HG02571 (cell line): Measurements from ENCODE around the gene ZNF564.
"Not testable (repeated sequence)": the region's sequence is repeated elsewhere in the genome, so short reads cannot be mapped to it uniquely, and the experiment has no call there.

Experiments used
- ATAC-seq: cut with Tn5 transposase; IDR thresholded peaks from one replicate; pipeline ENCODE4 v1.9.1; 2021; ENCODE audit warnings: mild to moderate bottlenecking, moderate library complexity; ENCODE audit not compliant: unreplicated experiment

Gene ZNF564

DNA sequence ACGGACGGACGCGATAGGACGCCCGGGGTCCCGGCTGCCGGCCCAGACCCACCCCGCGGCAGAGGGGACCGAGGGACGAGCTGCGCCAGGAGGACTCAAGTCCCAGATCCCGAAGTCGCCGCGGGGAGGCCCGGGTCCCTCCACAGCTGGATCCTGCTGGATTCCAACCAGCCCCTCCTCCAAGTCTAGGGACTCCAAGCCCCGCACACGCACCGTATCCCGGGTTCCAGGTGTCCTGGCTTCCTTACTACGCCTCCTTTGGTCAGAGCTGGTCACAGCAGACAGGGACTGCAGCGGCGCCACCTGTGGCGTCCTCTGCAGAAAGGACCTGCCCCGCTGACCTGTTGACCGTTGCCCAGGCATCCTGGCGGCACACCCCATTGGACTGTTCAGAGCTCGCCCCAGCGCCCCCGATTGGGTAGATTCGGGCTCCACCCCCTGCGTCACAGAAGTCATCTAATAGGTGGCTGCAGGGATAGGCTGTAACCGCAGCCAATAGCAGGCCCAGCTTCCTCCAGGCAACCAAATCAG lies 37.7 kb downstream of the ZNF564 start:
- ATAC-seq = no peak

DNA sequence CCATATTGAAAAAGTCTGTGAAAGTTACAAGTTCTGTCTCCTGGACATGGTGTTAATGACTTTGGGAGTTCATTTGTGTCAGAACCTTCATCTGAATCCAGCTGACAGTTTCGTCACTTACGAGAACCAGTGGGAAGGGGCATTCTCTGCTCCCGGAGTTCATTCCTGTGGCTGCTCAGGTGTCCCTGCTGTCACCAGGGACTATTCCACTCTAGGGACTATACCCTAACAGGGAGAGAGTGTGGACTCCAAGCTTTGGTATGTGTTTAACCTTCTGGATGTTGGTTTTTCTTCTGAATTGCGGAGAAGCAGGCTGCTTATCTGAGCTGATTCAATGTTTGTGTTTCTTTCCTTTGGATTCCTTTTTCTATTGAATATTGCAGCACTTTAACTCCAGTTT lies 54.2 kb downstream of the ZNF564 start:
- no peak for ATAC-seq

DNA sequence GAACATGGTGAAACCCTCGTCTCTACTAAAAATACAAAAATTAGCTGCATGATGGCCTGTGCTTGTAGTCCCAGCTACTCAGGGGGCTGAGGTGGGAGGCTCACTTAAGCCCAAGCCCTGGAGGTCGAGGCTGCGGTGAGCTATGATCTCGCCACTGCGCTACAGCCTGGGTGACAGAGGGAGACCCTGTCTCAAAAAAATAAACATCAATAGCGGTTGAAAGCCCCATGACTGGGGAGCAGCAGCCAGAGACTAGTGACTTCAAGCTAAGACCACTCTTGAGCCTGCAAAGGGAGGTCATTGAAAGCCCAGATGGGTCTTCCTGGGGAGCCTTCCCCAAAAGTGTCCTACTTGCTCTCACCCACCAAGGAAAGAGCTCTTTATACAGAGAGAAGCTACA lies 54.8 kb downstream of the ZNF564 start:
- ATAC-seq = no peak

DNA sequence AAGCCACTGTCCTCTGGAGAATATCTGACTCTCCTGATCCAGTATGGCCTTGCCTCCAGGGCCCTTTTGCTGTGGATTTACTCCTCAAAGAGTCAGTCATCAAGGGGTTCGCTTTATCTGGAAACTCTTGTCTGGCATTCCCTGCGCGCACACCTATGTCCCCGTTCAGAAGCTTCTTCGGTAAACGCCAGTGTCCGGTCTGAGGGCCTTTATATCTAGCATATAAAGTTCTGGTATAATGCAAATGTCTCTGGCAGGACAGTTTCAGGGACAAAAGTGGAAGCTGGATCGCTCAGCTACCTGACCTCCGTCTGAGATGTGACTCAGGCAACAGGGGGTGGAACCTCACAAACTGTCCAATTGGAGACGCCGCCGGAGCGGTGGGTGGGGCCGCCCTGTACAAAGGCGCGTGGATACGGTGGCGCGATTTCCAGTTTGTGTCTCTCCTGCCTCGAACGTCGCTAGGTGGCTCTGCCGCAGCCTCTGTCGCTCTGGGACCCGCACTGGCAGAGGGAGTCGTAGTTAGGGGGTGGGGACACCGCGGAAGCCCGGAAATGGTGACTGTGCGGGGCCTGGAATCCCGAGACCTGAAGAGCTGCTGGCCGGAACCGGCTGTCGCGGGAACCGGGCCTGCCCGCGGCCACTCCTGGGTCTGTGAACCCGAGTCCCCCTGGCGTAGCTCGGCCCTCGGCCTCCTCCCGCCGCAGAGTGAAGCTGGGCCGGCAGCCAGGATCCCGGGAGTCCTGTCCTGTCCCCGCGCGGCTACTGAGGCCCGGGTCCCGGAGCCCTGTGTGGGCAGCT lies 56.1 kb downstream of the ZNF564 start:
- peak; percentile 82 for ATAC-seq

DNA sequence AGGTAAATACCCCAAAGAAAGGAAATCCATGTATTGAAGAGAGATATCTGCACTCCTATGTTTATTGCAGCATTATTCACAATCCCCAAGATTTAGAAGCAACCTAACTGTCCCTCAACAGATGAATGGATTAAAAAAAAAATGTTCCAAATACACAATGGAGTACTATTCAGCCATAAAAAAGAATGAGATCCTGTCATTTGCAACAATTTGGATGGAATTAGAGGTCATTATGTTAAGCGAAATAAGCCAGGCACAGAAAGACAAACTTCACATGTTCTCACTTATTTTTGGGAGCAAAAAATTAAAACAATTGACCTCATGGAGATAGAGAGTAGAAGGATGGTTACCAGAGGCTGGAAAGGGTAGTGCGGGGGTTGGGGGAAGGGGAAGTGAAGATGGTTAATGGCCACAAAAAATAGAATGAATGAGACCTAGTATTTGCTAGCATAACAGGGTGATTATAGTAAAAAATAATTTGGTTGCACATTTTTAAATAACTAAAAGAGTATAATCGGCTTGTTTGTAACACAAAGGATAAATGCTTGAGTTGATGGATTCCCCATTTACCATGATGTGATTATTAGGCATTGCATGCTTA lies 56.9 kb downstream of the ZNF564 start:
- no peak for ATAC-seq

DNA sequence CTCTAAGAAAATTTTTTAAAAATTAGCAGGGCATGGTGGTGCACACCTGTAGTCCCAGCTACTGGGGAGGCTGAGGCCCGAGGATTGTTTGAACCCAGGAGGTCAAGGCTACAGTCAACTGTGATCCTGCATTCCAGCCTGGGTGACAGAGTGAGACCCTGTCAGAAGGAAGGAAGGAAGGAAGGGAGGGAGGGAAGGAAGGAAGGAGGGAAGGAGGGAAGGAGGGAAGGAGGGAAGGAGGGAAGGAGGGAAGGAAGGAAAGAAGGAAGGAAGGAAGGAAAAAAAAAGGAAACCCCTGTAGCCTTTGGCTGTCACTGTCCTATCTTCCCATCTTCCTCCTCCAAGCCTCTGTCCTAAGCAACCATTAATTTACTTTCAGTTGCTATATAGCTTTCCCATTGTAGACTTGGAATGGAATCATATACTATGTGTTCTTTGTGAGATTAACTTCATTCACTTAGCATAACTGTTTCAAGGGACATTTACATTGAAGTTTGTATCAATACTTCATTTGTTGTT lies 65.0 kb downstream of the ZNF564 start:
- ATAC-seq = not testable (repeated sequence)

DNA sequence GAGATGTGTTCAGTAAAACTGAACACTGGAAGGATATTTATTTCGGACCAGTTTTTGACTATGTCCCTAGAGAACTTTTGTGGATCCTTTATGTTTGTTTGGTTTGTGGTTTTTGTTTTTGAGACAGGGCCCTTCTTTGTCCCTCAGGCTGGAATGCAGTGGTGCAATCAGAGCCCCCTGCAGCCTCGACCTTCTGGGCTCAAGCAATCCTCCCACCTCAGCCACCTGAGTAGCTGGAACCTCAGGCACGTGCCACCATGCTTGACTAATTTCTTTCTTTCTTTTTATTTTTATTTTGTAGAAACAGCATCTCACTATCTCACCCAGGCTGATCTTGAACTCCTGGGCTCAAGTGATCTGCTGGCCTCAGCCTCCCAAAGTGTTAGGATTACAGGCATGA lies 65.7 kb downstream of the ZNF564 start:
- no peak for ATAC-seq

DNA sequence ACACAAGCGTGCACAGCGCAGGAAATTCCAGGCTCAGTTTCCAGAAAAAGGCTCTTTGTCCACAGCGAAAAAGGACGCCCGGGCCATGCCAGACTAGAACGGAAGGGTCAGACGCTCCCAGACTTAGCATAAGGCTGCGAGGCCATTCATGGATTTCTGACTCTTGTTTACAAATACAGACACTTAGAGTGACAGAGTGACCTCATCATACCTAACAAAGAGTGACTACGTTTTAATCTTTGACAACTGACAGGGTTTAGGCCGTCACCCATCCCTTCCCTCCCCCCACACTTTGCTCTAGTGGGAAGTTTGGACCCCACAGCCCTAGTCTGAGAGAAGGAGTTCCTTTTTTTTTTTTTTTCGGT lies 66.2 kb downstream of the ZNF564 start:
- ATAC-seq = peak; percentile 11

DNA sequence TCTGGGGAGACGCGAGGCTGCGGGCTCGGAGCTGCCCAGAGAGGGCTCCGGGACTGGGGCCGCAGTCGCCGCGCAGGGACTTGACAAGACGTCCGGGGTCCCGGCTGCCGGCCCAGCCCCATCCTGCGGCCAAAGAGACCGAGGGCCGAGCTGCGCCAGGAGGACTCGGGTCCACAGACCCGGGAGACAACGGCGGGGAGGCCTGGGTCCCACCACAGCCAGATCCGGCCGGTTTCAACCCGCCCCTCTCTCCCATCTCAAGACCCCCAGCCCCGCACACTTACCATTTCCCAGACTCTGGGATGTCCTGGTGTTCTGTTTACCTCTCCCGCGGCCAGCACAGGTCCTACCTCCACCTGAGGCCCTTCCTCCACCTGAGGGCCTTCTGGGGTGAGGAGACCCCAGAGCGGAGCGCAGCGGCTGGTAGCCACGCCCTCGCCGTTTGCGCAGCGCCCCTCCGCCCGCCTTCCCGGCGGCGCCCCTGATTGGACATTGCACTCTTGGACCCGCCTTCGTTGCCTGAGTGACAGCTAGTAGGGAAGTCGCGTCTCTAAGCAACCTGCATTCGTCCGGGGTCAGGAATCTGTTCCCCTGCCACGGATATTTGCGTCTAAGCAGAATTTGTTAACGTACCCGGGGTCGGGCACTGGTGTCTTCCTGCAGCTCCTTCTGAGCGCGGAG lies 66.8 kb downstream of the ZNF564 start, which contains the start of gene ZNF709:
ZNF709 (minus strand) TSS at position 446 of the 681 bp plus-strand sequence; CDS start at position 287, 159 bp downstream.
- peak; percentile 82 for ATAC-seq

DNA sequence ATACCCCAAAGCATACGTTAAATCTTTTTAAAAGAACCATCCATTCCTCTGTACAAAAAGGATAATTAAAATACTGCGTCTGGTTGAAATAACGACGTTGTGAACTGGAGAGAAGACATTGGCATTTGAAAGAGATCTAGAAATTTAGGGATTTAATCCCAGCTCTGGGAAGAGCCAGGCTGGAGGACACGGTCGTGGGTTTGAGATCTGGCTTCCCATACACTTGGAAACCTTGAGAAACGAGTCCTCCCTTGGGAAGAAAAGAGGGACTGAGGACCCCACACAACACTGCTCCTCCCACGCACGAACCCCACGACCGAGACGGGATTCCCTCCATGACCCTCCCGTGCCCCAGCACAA lies 67.3 kb downstream of the ZNF564 start:
- no peak for ATAC-seq

DNA sequence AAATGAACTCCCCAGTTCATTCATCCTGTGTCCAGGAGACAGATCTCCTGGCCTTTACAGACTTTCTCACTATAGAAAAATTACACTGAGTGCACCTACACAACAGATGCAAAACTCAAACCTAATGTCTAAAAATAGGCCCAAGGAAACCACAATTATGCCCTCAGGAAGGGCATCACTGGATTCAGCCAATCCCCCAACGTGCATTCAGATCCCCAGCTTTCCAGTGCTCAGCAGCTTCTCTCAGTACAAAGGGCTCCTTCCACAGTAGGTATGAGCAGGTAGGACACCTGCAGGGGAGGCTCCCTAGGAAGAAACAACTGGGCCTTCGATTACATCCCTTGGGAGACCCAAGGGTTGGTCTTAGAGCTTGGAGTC lies 68.8 kb downstream of the ZNF564 start:
- no peak for ATAC-seq

DNA sequence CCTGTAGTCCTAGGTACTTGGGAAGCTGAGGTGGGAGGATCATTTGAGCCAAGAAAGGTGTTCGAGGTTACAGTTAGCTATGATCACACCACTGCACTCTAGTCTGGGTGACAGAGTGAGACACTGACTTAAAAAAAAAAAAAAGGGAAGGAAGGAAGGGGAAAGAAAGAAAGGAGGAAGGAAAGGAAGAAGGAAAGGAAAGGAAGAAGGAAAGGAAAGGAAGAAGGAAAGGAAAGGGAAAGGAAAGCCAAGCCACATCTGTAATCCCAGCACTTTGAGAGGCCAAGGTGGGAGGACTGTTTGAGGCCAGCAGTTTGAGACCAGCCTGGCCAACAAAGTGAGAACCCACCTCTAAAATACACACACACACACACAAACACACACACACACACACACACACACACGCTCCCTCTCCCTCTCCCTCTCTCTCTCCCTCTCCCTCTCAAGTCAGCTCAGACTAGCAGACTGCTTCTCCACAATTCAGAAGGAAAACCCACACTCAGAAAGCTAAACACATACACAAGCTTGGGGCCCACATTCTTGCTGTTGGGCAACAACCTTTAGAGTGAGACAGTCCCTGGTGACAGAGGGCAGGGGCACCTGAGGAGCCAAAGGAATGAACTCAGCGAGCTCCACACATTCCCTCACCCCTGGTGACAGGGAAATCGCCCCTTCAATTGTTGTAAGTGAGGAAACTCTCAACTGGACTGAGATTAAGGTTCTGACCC lies 69.3 kb downstream of the ZNF564 start:
- ATAC-seq = no peak

DNA sequence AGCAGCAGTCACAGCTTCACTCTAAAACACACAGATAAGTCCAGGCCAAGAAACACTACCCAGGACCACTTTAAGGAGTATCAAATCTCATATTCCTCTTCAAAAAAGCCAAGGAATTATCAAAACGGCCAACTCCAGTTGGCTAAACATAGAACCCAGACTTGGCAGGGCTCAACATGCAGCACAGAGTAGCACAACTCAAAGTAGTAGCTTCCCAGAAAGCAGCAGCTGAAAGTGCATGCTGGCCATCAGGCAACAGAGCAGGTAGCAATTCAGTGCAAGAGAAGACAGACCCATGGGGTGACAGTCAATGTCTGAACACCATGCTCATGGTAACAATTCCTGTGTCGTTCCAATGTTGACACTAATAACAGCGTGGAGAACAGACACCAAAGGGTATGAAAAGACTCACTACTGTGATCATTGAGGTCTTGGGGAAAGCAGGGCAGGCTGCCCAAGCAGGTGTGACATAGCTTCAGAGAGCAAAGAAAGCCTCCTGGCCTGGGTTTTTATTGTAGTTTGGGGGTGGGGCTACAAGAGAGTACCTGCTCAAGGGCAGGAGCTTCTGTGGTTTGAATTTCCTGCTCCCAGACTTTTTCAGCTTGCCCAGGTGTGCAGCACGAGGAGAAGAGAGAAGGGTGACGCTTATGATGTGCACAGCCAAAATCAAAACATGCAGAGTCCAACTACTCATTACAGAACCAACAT lies 72.9 kb downstream of the ZNF564 start:
- no peak for ATAC-seq
